GM12875 (cell line): ENCODE measurements around the gene TMEM270.
"Not testable (repeated sequence)": the region's sequence is repeated elsewhere in the genome, so short reads cannot be mapped to it uniquely, and the experiment has no call there.

Experiments used
- H3K4me3 ChIP-seq: one replicate; pipeline ENCODE4 v1.5.1; 2011; ENCODE audit warnings: low read depth, low read length, control low read depth
- TF ChIP-seq, protein P1 (sequence below): IDR thresholded peaks from 2 replicates; pipeline ENCODE4 v1.5.1; 2011; ENCODE audit warnings: low read depth, mild to moderate bottlenecking, control low read depth, inconsistent platforms, low read length, moderate library complexity, borderline replicate concordance; ENCODE audit not compliant: insufficient read depth

TMEM270 gene

DNA sequence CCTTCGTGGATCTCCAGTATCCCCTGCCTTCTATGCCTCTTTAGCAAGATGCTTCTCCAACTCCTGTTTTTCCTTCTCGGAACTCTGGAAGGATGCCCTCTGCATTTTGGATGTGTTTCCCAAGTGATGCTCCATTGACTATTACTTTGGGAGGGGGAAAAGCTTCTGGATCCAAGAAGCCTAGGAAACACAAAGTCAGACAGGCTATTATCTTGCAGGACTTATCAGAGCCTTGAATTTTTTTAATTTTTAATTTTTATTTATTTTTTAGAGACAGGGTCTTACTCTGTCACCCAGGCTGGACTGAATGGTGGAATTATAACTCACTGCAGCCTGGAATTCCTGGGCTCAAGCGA, 21.1 kb downstream of the TMEM270 start:
- TF ChIP-seq, protein P1, sequence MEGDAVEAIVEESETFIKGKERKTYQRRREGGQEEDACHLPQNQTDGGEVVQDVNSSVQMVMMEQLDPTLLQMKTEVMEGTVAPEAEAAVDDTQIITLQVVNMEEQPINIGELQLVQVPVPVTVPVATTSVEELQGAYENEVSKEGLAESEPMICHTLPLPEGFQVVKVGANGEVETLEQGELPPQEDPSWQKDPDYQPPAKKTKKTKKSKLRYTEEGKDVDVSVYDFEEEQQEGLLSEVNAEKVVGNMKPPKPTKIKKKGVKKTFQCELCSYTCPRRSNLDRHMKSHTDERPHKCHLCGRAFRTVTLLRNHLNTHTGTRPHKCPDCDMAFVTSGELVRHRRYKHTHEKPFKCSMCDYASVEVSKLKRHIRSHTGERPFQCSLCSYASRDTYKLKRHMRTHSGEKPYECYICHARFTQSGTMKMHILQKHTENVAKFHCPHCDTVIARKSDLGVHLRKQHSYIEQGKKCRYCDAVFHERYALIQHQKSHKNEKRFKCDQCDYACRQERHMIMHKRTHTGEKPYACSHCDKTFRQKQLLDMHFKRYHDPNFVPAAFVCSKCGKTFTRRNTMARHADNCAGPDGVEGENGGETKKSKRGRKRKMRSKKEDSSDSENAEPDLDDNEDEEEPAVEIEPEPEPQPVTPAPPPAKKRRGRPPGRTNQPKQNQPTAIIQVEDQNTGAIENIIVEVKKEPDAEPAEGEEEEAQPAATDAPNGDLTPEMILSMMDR, result no peak
- no peak overlapping the region for H3K4me3 ChIP-seq

DNA sequence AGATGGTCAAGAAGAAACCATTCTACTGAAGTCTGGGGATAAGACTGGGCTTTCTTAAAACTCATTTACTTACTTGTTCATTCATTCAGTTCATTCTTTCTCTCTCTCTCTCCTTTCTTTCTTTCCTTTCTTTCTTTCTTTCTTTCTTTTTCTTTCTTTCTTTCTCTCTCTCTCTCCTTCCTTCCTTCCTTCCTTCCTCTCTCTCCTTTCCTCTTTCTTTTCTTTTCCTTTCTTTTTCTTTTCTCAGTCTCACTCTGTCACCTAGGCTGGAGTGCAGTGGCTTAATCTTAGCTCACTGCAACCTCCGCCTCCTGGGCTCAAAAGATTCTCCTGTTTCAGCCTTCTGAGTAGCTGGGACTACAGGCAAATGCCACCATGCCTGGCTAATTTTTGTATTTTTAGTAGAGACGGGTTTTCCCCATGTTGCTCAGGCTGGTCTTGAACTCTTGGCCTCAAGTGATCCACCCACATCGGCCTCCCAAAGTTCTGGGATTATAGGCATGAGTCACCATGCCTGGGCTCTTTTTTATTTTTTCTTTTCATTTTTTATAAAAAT, 24.0 kb downstream of the TMEM270 start:
- not testable (repeated sequence) for H3K4me3 ChIP-seq

DNA sequence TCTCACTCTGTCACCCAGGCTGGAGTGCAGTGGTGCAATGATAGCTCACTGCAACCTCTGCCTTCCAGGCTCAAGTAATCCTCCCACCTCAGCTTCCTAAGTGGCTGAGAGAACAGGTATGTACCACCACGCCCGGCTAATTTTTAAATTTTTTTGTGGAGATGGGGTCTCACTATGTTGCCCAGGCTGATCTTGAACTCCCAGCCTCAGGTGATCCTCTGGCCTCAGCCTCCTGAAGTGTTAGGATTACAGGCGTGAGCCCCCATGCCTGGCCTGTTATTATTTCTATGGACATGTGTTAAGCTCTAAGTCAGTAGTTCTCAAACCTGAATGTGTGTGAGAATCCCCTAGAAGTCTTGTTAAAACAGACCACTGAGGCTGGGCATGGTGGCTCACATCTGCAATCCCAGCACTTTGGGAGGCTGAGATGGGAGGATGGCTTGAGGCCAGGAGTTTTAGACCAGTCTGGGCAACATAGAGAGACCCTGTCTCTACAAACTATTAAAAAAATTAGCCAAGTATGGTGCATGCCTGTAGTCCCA, 24.5 kb downstream of the TMEM270 start:
- no peak overlapping the region for H3K4me3 ChIP-seq
- TF ChIP-seq, protein P1, result no peak

DNA sequence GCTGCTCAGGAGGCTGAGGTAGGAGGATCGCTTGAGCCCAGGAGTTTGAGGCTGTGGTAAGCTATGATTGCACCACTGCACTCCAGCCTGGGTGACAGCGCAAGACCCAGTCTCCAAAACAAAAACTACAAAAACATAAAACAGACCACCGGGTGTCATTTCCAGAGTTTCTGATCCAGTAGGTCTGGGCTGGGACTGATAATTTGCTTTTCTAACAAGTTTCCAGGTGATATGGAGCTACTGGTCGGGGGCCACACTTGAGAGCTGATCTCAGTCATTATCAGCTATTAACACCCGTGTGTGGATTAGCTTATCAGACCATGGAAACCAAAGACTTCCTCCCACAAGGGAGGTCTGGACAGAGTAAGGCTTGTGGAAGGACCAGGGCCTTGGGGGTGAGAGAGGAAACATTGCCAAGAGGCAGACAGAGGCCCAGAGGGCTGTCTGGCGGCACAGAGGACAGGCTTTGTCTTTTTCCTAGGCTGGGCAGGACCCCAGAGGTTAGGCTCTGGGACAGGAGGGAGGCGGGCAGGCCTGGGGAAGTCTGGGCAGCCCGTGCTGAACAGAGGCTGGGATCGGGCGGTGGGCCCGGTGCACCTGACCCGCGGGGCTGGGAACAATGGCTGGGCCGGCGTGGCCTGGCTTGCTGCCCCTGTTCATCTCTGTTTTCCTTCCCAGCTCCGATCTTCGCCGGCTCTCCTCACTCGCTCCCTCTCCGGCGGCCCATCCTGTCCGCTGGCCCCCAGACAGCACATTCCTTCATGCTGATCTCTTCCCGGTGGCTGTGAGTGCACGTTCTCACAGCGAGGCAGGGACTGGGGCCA, 25.2 kb downstream of the TMEM270 start:
- H3K4me3 ChIP-seq, result no peak overlapping the region
- TF ChIP-seq, protein P1, result no peak

DNA sequence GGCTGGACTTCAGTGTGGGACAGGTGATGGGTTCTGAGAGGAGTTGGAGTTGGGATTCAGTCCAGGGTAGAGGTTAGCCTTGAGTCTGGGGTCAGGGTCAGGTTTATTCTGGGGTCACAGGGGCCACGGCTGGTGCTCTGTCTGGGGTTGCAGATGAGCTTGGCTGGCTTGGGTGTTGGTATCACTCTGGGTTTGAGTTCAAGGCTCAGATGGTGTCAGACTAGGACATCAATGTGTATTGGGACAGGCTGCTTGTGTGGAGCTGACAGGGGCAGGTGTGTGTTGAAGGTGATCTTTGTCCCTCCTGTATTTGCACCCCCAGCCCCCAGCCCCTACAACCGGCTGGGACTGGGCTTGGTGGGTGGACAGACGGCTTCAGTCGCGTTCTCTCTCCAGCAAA, 26.8 kb downstream of the TMEM270 start:
- no peak overlapping the region for H3K4me3 ChIP-seq
- TF ChIP-seq, protein P1, result no peak

DNA sequence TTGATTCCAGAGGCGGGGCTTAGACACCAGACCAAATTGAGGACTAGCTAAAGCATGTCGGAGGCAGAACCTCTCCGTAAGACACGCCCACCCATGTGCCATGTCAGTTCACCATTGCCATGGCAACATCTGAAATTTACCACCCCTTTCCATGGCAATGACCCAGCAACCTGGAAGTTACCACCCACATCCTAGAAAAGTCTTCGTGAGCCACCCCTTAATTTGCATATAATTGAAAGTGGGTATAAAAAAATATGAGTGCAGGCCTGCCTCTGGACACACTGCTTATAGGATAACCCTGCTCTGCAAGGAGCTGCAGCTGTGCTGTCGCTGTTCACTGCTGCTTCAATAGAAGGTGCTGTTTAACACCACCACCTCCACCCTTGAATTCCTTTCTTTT, 28.0 kb downstream of the TMEM270 start:
- no peak overlapping the region for H3K4me3 ChIP-seq
- TF ChIP-seq, protein P1, result no peak

DNA sequence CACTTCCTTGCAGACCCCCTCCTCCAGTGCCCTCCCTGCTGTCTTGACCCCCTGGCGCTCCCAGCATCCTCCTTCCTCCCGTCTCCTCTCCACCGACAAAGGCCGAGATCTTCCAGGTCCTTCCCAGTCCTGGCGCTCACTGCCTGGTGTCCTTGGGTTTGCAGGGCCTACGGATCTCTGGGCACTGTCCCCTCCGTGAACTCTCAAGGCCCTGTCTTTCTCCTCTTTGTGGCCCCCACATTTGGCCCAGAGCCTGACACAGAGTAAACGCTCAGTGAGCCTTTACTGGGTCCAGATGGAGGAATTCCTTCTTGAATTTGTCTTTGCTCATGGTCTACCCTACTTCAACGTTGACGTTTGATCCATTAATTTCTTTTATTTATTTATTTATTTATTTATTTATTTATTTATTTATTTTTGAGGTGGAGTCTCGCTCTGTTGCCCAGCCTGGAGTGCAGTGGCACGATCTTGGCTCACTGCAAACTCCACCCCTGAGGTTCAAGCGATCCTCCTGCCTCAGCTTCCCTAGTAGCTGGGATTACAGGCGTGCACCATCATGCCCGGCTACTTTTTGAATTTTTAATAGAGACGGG, 29.7 kb downstream of the TMEM270 start:
- H3K4me3 ChIP-seq, result no peak overlapping the region
- TF ChIP-seq, protein P1, result no peak
